Activated T-cell treated with anti-CD3 and anti-CD28 coated beads for 1 hour (primary cell): ENCODE data around the gene AHI1.

Experiments
- DNase-seq: peaks from one replicate; pipeline ENCODE4 v3.0.0-alpha.2; 2020; ENCODE audit warnings: low read depth

Gene AHI1

GRCh38 chr6:135291288-135292076 lies 206.1 kb downstream of the AHI1 start:
- DNase-seq = no peak

GRCh38 chr6:135289816-135290215 lies 207.7 kb downstream of the AHI1 start:
- no peak for DNase-seq

GRCh38 chr6:135286962-135287538 lies 210.5 kb downstream of the AHI1 start:
- DNase-seq = no peak

GRCh38 chr6:135285165-135285564 lies 212.4 kb downstream of the AHI1 start:
- no peak for DNase-seq

- DNase-seq = no peak
Observed at GRCh38 chr6:135283926-135284325, 213.6 kb downstream of the AHI1 start.

DNA sequence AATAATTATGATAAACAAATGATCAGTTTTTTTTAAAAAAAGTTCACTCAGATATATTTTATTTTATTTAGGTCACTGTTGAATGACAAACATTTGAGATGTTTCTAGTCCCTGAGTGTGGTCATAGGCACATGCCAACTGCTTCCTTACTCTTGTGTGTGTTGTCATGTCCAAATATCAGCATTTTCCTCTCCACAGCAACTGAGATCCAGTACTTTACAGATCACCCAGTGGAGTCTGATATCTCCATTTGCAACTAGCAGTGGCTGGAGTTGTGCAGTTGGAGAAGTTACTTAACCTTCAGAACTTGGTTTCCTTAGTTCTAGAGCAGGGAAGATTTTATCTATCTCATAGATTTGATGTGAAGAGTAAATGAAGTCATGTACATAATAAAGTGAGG lies 215.1 kb downstream of the AHI1 start:
- DNase-seq = no peak

DNA sequence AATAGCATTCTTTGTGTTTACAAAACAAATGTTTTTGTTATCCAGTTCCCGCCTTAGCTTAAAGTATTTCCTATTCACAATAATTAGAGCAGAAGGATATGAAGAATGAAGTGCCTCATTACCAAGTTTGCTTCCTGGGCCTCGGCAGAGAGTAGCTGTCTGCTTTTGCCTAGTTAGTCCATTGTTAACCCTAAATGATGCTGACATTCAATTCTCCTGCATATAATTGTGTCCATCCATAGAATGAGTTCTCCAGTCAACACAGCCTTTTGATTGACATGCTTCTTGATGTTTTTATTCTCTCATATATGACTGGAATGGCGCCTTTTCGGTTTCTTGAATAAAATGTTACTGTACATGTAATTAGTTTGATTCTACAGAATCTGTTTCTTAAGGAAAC lies 215.6 kb downstream of the AHI1 start:
- DNase-seq = no peak

DNA sequence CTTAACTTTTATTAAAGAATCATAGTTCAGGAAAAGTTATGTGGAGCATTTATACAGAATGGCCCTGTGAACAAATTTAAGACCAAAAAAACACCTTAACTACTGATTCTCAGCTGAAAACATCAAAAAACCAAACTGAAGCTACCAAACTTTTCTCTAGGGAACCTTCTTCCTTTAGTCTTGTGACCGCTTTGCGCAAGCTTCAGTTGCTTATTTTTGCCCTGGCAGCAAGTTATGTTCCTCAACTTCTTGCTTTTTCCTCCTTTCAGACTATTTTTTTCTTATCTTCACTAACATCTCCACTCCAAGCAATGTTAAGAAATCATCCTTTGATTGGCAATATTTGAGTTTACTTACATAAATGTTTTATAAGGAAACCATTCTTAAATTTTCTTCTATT lies 216.3 kb downstream of the AHI1 start:
- no peak for DNase-seq

DNA sequence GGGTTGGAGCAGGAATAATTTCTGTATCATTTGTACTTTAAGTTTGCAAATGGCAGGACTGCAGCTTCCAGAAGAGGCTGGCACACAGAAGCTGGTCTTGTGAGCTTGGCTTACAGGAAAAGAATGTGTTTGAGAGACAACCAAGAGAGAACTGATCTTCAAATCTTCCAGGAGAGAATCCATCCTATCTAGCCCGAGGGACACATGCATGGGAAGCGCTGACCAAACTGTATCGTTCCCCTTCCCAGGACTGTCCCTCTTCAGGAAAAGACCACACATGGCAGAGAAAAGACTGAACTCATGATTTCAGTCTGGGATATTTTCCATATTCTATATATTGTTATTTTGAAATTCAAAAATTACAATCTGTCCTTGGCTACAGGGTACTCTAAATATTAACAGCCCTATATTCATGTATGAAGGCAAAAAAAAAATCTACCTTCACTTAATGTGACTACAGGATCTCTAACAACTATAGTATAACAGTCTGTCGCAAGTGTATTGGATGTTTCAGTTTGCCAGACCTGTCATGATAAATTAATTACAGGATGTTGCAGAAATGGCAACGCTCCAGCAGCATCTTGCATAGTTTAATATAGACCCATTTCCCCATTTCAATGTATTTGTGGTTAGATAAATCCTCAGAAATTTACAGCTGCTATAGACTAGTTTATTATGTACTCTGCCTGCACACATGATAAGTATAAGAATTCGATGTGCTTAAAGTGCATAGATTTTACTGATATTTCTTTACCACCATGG lies 217.0 kb downstream of the AHI1 start:
- DNase-seq = no peak

GRCh38 chr6:135277422-135277821 lies 220.1 kb downstream of the AHI1 start:
- no peak for DNase-seq

DNA sequence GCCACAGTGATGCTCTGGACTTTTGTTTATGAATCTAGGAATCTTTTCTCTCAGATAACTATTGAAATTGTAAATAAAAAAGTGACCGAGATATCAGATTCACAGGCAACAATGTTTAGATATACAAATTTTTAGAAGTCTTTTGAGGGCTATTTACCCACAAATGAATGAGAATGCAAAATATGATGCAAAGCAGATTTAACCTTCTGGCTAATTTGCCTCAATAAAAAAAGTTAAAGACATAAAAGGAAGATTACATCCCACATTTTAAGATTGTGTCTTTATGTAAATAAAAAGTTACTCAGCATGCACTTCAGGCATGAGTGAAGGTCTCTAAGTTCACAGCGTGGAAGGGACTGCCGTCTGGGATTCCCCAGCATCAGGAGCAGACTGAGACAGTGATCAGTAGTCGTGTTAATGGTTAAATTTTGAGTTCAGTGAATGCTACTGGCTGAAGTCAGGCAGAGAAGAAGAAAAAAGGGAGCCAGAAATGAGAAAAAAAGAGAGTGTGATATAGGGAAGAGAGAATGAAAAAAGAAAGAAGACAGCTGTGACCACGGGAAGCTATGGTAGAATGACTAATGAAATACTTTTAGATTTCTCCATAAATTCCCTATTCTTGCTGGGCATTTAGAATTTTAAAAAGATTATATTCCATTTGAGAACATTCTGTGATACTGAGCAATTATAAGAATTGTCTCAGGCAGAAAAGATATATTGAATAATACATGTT lies 222.8 kb downstream of the AHI1 start:
- no peak for DNase-seq

GRCh38 chr6:135271626-135272025 lies 225.9 kb downstream of the AHI1 start:
- no peak for DNase-seq

- DNase-seq = no peak
Observed at GRCh38 chr6:135270676-135271536, 226.6 kb downstream of the AHI1 start.

GRCh38 chr6:135269481-135269891 lies 228.1 kb downstream of the AHI1 start:
- DNase-seq = no peak

GRCh38 chr6:135268740-135269139 lies 228.8 kb downstream of the AHI1 start:
- no peak for DNase-seq

DNA sequence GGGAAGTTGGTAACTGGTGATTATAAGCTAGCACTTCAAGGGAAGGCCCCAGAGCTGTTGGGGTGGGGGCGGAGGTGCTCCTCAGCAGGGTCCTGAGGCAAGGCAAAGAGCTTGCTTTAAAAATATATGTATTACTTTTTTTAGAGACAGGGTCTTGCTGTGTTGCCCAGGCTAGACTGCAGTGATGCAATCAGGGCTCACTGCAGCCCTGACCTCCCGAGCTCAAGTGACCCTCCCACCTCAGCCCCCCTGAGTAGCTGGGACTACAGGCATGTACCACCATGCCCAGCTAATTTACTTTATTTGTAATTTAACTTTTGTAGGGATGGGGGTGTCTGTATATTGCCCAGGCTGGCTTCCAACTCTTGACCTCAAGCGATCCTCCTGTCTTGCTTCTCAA lies 229.3 kb downstream of the AHI1 start:
- no peak for DNase-seq

DNA sequence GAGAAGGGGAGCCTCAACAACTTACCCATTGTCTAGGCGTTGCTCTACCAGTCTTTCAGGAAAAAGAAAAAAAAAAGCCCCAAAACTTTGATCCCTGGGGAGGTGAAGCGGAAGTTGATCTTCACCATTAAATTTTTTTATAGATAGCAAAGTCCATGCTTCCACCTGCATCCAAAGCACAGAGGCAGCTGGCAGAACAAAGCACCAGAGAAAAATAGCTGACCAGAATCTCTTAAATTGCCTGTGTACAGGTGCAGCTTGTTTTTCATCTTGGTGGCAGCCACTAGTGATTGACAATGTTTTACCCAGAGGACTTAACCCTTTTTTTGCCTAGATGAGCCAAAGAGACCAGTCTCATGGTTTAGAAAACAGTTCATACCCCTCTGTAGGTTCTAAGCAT lies 230.5 kb downstream of the AHI1 start:
- DNase-seq = no peak

GRCh38 chr6:135266675-135267074 lies 230.9 kb downstream of the AHI1 start:
- DNase-seq = no peak

GRCh38 chr6:135265278-135265677 lies 232.3 kb downstream of the AHI1 start:
- DNase-seq = no peak

- DNase-seq = no peak
Observed at GRCh38 chr6:135261872-135262725, 235.4 kb downstream of the AHI1 start.

GRCh38 chr6:135260612-135261011 lies 236.9 kb downstream of the AHI1 start:
- no peak for DNase-seq
